GM18870 (cell line): Measurements from ENCODE around the gene BATF2.
A peak's percentile ranks its signal among the peaks of the same experiment; 100 is the strongest.
"Not testable (repeated sequence)": the region's sequence is repeated elsewhere in the genome, so short reads cannot be mapped to it uniquely, and the experiment has no call there.

Source experiments
- ATAC-seq: cut with Tn5 transposase; IDR thresholded peaks from one replicate; pipeline ENCODE4 v1.9.1; 2021; ENCODE audit warnings: moderate library complexity; ENCODE audit not compliant: unreplicated experiment

The BATF2 gene, protein sequence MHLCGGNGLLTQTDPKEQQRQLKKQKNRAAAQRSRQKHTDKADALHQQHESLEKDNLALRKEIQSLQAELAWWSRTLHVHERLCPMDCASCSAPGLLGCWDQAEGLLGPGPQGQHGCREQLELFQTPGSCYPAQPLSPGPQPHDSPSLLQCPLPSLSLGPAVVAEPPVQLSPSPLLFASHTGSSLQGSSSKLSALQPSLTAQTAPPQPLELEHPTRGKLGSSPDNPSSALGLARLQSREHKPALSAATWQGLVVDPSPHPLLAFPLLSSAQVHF

DNA sequence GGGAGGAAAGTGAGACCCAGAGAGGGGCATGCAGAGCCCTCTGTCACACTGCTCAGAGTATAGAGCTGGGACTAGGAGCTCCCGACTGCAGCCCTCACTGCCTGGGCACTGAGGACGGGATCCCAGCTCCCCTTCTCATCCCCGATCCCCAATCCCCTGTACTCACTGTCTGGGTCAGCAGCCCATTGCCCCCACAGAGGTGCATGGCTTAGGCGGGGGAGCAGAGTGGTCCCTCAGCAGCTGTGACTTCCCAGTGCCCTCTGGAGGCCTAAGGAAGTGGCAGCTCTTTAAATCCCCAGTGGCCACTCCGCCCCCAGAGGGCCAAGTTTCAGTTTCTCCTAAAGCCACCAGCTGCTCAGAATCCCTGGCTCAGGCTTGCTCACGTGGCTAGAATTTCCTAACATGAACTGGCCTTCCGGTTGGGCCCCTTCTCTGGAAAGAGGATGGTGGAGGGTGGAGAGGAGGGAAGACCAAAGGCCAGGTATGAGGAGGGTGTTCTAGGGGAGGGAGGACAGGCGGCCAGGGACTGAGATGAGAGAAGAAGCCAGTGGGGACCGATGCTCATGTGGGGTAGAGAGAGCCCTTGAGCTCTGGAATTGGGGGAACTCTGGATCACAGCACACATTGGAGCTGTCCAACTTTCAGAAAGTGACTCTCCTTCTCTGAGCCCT is at the start of gene BATF2:
TSS of gene BATF2 (minus strand) at position 262 of the 671 bp plus-strand sequence. CDS start at position 205, 57 bp downstream.
- no peak for ATAC-seq

DNA sequence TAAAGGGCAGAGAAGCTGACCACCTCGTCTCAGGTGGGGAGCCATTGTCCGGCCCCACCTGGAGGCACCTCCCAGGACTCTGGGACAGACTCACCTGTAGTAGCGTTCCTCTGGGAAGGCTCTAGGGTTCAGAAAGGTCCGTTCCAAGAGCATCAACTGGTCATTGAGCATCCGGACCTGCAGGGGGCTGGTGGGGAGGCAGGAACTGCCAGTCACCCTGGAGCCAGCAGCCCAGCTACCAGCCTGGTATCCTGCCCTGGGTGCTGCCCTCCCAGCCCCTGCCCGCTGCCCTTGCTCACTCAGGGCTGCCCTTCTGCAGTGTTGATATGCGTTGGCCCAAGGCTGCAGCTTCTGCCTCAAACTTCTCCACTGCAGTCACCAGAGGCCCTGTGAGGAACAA is 49.0 kb upstream of the BATF2 start:
- ATAC-seq: no peak

DNA sequence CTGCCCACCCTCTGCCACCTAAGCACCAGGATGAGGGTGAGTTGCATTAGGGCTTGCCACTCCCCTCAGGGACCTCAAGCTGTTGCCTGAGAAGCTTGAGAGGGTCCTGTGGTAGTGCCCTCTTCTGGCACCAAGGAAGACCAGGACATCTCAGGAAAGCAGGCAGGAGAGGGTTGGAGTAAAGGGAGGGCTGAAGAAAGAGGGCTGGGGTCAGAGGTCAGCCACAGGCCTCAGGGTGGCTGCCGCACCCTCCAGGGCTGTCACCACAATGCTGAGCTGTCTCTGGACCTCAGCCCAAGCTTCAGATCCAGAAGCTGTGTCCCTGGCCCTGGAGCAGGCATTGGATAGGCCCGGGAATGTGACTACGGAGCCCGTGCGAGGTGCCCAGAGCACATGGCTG is 48.3 kb upstream of the BATF2 start:
- no peak for ATAC-seq

DNA sequence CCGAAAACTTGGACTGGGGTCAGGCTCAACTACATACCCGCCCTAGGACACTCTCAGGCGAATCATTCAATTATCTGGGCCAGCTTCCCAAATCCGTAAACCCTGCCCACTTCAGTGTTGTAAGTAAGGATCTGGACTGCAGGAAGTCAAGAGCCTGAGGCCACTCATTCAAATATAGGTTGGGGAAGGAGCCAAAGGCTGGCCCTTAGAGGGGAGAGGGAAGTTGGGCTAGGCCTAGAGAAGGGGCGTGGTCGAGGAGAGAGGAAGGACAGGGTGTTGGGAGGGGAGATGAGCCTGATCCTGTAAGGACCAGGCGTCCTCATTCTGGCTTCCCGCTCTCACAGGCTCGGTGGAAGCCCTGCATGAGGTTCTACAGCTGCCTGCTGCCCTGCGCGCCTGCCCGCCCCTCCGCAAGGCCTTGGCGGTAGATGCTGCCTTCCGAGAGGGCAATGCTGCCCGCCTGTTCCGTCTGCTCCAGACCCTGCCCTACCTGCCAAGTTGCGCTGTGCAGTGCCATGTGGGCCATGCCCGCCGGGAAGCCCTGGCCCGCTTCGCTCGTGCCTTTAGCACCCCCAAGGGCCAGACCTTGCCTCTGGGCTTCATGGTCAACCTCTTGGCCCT is 47.2 kb upstream of the BATF2 start:
- ATAC-seq: no peak

DNA sequence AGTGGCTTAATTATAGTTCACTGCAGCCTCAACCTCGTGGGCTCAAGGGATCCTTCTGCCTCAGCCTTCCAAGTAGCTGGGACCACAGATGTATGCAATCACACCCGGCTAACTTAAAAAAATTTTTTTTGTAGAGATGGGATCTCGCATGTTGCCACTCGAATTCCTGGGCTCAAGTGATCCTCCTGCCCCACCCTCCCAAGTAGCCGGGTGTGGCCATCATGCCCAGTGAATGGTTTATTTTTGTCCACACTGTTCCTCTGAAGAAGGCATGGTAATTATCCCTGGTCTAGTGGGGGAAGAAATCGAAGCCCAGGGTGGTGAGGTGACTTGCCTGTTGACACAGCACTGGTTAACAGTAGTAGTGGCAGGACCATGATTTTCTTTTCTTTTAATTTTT is 46.1 kb upstream of the BATF2 start:
- ATAC-seq: no peak

DNA sequence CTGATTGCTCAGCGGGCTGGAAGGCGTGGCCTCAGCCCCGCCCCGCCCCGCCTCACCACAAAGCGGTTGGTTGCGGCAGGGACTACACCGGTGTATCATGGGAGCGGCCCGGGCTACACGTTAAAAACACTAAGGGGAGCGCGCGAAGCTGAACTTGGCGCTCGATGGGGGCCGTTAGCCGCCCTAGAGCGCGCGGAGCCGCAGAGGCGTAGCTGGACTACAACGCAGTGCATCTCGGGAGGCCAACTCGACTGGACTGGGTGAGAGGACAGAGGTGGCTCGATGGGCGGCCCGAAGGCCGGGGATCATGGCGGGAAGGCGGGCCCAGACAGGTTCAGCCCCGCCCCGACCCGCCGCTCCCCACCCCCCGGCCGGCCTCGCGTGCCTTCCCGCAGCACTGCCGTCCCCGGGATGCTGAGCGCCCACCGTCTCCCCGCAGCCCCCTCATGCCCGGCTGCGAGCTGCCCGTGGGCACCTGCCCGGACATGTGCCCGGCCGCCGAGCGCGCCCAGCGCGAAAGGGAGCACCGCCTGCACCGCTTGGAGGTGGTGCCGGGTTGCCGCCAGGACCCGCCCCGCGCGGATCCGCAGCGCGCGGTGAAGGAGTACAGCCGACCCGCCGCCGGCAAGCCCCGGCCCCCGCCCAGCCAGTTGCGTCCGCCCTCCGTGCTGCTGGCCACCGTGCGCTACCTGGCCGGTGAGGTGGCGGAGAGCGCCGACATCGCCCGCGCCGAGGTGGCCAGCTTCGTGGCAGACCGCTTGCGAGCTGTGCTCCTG is 44.3 kb upstream of the BATF2 start, which contains the start of gene SAC3D1:
TSS of gene SAC3D1 (plus strand) at position 364 of the 776 bp plus-strand sequence. CDS start at position 447, 83 bp downstream.
- peak; percentile 67 for ATAC-seq

DNA sequence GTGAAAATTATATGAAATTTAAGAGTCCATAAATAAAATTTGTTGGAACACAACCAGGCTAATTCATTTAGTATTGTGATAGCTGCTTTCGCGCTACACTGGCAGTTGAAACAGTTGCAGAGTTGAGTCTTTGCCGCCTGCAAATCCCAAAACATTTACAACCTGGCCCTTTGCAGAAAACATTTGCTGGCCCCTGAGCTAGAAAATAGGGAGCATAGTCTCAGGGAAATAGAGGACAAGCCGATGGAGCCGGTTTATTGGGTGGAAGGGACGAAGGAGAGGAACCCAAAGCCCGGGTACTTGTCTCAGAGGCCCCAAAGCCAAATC is 43.7 kb upstream of the BATF2 start:
- ATAC-seq: no peak

DNA sequence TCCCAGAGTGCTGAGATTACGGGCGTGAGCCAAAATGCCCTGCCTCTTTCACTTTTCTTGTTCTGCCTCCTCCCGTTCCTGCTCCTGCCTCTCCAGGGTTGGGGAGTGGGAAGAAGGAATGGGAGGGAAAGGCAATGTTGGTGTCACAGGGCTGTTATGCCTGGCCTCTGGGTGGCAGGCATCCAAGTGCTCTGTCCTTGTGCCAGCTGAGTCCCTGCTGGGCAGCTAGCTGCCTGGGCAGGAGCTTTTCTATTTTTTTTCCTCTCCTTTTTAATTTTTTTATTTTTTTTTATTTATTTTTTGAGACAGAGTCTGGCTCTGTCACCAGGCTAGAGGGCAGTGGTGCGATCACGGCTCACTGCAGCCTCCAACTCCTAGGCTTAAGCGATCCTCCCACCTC is 40.2 kb upstream of the BATF2 start:
- no peak for ATAC-seq

DNA sequence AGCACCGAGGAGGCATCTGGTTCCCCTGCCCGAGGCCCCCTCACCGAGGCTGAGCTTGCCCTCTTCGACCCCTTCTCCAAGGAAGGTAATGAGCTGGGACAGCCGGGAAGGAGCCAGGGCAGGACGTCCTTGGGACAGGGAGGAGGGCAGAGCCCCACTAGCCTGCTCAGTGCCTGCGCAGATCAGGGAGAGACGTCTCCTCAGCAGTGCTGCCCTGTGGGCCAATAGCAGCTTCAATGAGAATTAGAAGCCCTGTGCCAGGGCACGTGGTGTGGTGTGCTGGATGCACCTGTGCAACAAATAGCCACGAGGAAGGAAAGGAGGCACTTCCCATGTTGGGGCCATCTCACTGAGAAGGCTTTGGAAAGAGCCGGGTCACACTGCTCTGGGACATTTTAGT is 38.8 kb upstream of the BATF2 start:
- ATAC-seq: no peak

DNA sequence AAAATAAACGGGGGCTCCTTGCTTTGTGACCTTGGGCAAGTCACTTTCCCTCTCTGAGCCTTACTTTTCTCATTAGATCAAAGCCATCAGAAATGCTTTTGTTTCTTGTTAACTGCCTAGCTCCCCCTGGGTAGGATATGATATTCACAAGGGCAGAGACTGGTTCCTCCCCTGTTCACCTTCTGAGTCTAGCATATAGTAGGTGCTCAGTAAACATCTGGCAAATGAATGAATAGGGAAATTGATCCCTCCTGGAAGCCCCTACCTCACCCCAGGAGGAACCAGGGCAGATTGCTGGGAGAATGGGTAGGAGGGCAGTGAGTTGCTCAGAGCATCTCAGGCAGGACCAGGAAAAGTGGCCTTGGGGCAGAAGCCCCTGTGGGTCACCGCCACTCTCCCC is 37.7 kb upstream of the BATF2 start:
- ATAC-seq: no peak

DNA sequence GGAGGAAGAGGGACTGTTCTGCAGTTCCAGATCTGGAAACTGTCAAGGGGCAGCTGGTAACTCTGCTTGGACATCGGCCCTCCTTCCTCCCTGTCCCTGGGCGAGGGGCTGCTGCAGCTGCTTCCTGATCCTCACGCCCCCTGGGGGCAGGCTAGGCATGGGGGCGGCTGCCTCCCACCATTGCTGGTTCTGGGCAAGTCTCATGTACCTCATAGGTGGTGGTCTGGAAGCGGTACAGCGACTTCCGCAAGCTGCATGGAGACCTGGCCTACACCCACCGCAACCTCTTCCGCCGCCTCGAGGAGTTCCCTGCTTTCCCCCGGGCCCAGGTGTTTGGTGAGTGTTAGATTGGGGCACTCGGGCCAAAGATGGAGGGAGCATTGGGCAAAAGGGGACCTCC is 35.4 kb upstream of the BATF2 start:
- ATAC-seq: no peak

DNA sequence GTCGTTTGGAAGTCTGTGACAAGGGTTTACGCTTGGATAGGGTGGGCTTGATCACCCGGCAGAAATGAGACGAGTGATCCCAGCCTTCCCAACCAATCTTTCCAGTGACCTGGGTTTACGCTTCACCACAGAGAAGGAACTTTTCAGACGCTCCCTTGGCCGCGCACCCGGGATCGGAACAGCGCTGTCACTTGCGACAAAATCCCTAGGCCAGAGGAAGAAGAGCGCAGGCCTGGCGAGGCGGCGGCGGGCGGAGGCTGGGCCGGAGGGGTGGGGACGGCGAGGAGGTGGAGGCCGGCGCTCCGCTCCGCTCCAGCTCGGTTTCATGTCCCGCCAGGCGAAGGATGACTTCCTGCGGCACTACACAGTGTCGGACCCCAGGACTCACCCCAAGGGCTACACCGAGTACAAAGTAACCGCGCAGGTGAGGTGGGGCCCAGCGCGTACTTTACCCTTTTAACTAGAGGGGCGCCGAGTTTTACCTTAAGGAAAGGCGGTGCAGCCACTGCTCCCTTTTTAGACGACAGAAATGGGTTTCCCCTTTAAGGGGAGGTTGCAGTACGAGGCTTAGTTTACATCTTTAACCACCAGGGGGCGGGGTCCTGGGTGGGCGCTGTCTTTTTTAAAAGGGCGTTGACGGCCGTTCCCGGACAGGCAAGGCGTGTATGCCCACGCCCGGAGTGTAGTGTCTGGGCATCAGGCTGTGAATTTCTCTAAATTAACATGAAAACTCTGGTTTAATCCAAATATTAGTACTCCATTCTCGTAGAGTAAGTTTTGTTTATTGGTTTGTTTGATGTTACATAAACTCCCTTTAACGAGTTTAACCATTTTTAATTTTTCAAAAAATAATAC is 30.7 kb upstream of the BATF2 start, which contains the start of gene SNX15:
TSS of gene SNX15 (plus strand) at position 227 of the 855 bp plus-strand sequence. CDS start at position 326, 99 bp downstream.
- peak; percentile 86 for ATAC-seq

DNA sequence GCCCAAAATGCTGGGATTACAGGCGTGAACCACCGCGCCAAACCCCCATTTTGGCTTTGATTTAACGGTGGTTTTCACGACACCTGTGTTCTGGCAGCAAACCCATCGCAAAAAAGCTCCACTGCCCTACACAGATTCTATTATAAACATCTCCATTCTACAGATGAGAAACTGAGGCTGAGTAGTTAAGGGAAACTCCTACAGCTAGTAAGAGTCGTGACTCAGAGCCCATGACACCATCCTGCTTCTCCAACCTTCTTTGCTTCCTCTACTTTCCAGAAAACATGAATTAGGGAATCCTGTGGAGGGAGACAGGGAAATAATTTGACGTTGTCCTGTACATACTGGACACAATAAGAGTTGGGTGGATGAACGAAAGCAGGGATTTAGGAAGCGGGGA is 30.0 kb upstream of the BATF2 start:
- no peak for ATAC-seq

DNA sequence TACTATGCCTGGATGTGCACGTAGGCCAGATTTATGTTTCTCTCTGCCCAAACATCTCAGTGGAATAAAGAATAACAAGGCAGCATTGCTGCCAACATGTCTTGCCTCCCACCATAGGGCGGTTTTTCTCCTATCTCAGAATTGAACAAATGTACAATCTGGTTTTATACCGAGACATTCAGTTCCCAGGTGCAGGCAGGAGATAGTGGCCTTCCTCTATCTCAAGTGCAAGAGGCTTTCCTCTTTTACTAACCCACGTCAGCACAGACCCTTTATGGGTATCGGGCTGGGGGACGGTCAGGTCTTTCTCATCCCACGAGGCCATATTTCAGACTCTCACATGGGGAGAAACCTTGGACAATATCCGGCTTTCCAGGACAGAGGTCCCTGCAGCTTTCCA is 26.7 kb upstream of the BATF2 start:
- not testable (repeated sequence) for ATAC-seq

DNA sequence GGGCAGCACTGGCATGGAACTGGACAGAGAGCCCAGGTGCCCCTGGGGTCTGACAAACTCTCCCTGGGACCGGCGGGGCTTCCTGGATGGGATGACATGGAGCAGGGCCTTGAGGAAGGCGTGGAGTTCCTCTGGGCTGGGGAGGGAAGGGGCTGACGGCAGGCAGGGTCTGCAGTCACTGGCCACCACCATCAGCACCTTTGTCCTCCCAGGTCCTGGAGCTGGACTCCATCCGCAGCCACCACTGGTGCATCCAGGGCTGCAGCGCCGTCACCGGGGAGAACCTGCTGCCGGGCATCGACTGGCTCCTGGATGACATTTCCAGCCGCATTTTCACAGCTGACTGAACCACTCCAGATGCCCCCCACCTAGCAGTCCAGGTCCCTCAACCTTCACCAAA is 24.7 kb upstream of the BATF2 start:
- no peak for ATAC-seq

DNA sequence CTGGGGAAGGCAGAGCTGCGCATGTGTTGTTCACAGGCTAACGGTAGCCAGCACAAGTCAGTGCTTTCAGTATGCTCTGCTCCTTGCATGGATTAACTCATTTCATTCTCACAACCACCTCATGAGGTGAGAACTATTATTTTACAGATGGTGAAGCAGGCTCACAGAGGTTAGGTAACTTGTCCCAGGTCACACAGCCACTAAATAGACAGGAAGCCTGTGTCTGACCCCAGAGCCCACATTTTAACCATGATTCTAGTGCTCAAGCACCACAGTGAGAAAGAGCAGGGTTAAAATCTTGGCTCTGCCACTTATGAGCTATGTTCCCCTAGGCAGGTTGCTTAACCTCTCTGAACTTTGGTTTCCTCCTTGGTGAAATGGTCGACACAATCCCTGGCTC is 24.2 kb upstream of the BATF2 start:
- no peak for ATAC-seq

DNA sequence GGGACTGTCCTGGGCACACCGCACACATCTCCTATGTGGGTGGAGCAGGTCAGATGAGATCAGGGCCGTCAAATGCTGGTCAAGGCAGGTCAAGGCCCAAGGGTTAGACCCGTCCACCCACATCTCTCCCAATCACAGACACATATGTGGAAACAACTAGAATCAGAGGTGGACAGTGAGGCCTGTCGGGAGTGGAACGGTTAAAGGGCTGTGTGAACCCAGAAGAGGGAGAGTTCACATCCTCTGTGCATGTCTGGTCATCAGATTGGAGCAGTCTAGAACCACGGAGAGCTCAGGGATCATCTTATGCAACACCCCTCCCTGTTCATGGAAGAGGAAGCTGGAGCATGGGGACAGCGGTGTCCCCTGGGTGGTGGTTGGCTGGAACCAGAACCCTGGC is 23.1 kb upstream of the BATF2 start:
- no peak for ATAC-seq

DNA sequence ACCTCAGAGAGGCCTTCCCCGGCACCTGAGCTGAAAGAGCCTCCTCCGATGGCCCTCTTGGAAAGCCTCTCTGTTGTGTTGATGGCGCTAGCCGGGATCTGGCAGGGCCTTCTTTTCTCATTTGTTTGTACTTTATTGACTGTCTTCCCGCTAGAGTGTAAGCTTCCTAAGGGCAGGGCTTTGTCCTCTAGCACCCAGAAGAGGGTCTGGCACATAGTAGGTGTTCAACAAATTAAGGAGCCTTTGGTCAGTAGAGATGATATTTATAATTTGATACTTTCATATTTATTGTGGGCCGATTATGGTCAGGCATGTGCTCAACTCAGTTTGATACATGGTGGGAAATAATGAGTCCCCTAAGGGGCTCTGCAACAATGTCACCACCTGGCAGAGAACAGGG is 21.2 kb upstream of the BATF2 start:
- ATAC-seq: no peak

DNA sequence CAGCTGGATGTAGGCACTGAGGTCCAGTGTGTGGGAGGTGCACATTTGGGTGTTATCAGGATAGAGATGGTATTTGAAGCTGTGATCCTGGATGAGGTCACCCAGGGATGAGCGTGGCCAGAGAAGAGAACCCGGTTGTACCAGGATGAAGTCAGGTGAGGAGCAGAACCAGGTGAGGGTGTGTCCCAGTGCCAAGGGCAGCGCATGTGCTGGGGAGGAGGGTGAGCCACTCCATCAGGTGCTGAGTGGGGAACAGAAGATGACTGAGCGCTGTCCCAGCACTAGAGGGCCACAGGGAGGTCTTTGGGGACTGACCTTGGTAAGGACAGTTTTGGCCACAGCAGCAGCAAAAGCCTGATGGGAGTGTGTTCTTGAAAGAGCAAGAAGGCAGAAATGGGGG is 19.9 kb upstream of the BATF2 start:
- no peak for ATAC-seq

DNA sequence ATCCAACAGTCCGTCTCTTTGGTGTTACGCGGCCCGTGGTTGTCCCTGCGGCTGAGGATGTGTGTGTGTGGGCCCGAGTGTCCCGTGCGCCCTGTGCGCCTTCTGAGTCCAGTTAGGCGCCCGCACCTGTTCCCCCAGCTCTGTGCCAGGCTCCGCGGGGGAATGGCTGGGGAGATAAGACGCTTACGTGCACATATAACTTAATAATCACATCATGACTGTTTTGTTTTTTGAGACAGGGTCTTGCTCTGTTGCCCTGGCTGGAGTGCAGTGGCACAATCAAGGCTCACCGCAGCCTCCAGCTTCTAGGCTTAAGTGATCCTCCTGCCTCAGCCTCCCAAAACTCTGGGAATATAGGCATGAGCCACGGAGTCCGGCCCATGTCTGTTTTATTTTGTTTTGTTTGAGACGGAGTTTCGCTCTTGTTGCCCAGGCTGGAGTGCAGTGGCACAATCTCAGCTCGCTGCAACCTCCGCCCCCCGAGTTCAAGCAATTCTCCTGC is 18.0 kb upstream of the BATF2 start:
- no peak for ATAC-seq
